Caco-2 (cell line): ENCODE data around the gene PMPCA. TPM values are rescaled to one million over a fixed set of nuclear protein-coding genes. Genes with fewer than 3 reads are reported as not detected.

Experiments
- BruUV-seq: library from RNA; stranded (reverse); fragments of 400-500 nt; replicated peaks from 2 replicates; lab custom pipeline; 2021; lab: Mats Ljungman, UMichigan
- CTCF ChIA-PET: fragments of 300-600 bp; sonication (Branson Sonifier 250); formaldehyde crosslinking; loops from one replicate; lab custom pipeline; 2022; ENCODE audit warnings: antibody characterized with exemption; lab: Charles Lee
- POLR2A ChIA-PET: fragments of 300-600 bp; sonication (Branson Sonifier 250); formaldehyde crosslinking; loops from one replicate; lab custom pipeline; 2022; ENCODE audit warnings: antibody characterized with exemption; lab: Charles Lee
- DNase-seq, 2 experiments: peaks; one replicate each; pipeline versions ENCODE4 v3.0.0 to v3.0.0-alpha.2; 2020 to 2022
- H3K27me3 ChIP-seq: replicated peaks from 2 replicates; pipeline ENCODE4 v1.6.0; 2011; ENCODE audit warnings: low read length; ENCODE audit not compliant: control insufficient read depth, insufficient read depth
- H3K36me3 ChIP-seq: 2 replicates; pipeline ENCODE4 v1.5.1; 2011; ENCODE audit warnings: low read length; ENCODE audit not compliant: control insufficient read depth, insufficient read depth
- H3K4me1 ChIP-seq: fragments of 250-450 bp; sonication (Bioruptor Pico); 2 replicates; pipeline ENCODE4 v1.5.1; 2020; ENCODE audit warnings: mild to moderate bottlenecking
- H3K4me3 ChIP-seq: 2 replicates; pipeline ENCODE4 v1.5.1; 2011; ENCODE audit warnings: low read depth, mild to moderate bottlenecking, control low read depth, low read length
- H3K9me3 ChIP-seq: fragments of 250-450 bp; sonication (Bioruptor Pico); 2 replicates; pipeline ENCODE4 v1.5.1; 2020; ENCODE audit warnings: mild to moderate bottlenecking, moderate library complexity
- H3K27ac Mint-ChIP-seq: one replicate; pipeline ENCODE4 v1.8.0; 2022; ENCODE audit warnings: mixed read lengths; ENCODE audit not compliant: unreplicated experiment
- H3K27me3 Mint-ChIP-seq: one replicate; pipeline ENCODE4 v1.8.0; 2022; ENCODE audit warnings: mixed read lengths; ENCODE audit not compliant: insufficient read depth, unreplicated experiment
- H3K36me3 Mint-ChIP-seq: one replicate; pipeline ENCODE4 v1.8.0; 2022; ENCODE audit warnings: mild to moderate bottlenecking, mixed read lengths; ENCODE audit not compliant: insufficient read depth, unreplicated experiment
- H3K4me1 Mint-ChIP-seq: one replicate; pipeline ENCODE4 v1.8.0; 2022; ENCODE audit warnings: low read depth, mixed read lengths; ENCODE audit not compliant: unreplicated experiment
- H3K4me3 Mint-ChIP-seq: one replicate; pipeline ENCODE4 v1.8.0; 2022; ENCODE audit warnings: mild to moderate bottlenecking, moderate library complexity, mixed read lengths; ENCODE audit not compliant: unreplicated experiment
- H3K9me3 Mint-ChIP-seq: one replicate; pipeline ENCODE4 v1.8.0; 2022; ENCODE audit warnings: mixed read lengths; ENCODE audit not compliant: unreplicated experiment
- intact Hi-C: fragments of 100-400 bp; cut with micrococcal nuclease; formaldehyde crosslinking; loops from one replicate; pipeline ENCODE4 v1.10.0; 2022; ENCODE audit not compliant: unreplicated experiment
- total RNA-seq: library from RNA; stranded (reverse); gene quantifications from 2 replicates; pipeline ENCODE4 v1.2.3, GENCODE V29; 2022
- TF ChIP-seq, protein P1 (sequence below), 2 experiments: fragments of 200-600 bp in 1 of 2; IDR thresholded peaks; 1 replicate in 1 of 2; 2 replicates in 1 of 2; pipeline versions ENCODE4 v1.5.1 to v1.8.0; 2011 to 2022; ENCODE audit warnings: antibody characterized with exemption in 1 of 2, control low read depth in 1 of 2, inconsistent platforms in 1 of 2, low read depth in 1 of 2, low read length in 1 of 2, mild to moderate bottlenecking in 1 of 2, moderate library complexity in 1 of 2; ENCODE audit not compliant: insufficient read depth in 1 of 2, severe bottlenecking in 1 of 2, unreplicated experiment in 1 of 2

PMPCA gene
- total RNA-seq, 1 experiment from 2014 or later, result 91.5 TPM

DNA sequence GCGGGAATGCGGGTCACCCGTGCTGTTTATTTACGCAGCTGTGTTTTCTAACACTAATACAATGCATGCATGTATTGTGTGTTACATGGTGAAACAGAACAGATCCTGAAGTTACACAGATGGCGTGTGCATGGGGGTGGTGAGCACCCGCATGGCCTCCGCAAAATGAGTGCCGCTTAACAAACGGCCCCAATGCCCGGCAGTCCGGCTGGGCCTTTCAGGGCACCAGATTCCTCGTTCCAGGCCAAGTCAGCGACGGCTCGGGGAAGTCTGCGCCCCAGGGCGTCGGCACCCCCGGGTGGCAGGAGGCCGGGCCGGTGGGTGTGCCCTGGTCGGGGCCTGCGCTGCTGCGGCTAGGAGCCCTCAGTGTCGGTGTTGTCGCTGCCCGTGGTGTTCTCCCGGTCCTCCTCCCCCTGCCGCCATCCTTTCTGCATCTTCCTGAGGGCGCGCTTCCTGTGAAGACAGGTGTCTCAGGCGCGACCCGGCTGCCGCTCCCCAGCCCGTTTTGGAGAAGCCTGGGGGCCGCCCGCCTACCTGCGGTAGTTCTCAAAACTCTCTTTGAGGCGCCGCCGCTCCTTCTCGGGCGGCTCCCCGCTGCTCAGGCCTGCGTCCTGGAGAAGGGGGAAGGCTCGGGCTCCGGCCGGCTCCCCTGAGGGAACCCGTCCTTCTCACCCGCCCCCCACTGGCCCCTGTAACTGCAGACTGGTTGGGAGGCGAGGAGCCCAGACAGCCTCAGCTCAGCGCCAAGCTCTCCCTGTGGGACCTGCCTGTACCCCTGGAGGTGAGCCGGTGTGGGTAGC lies 46.3 kb upstream of the PMPCA start:
- no peaks in the 10 kb centered on the region for H3K9me3 Mint-ChIP-seq
- ChIA-PET POLR2A (interaction anchor here (2.1 kb wide), 1 partner anchor 18 kb away, joined by 13 read pairs; no protein-coding TSS in a partner anchor), CTCF (interaction anchor here (0.7 to 1.7 kb wide), 8 partner anchors 8 to 268 kb away, joined by 3 to 49 read pairs (median 4); no protein-coding TSS in a partner anchor)
- Histone ChIP-seq H3K36me3 (no peaks in the 10 kb centered on the region; the same call in 1 of the 2 replicates), H3K27me3 (no peaks in the 10 kb centered on the region), H3K4me1 (peaks cover 7% of the 10 kb centered on the region), H3K9me3 (no peaks in the 10 kb centered on the region), H3K4me3 (peak overlapping the region; percentile 22)
- DNase-seq, result no peak
- TSS peak; percentile 39 for BruUV-seq
- peak overlapping the region; percentile 73 for H3K4me3 Mint-ChIP-seq
- intact Hi-C loops, result loop anchor here (1.0 to 5.0 kb wide), 3 partner anchors 18 to 37 kb away; partner anchors contain the start of gene GPSM1
- H3K36me3 Mint-ChIP-seq, result peaks cover 52% of the 10 kb centered on the region
- no peaks in the 10 kb centered on the region for H3K27me3 Mint-ChIP-seq
- no peak overlapping the region for H3K27ac Mint-ChIP-seq
- H3K4me1 Mint-ChIP-seq, result no peaks in the 10 kb centered on the region
- TF ChIP-seq, protein P1, sequence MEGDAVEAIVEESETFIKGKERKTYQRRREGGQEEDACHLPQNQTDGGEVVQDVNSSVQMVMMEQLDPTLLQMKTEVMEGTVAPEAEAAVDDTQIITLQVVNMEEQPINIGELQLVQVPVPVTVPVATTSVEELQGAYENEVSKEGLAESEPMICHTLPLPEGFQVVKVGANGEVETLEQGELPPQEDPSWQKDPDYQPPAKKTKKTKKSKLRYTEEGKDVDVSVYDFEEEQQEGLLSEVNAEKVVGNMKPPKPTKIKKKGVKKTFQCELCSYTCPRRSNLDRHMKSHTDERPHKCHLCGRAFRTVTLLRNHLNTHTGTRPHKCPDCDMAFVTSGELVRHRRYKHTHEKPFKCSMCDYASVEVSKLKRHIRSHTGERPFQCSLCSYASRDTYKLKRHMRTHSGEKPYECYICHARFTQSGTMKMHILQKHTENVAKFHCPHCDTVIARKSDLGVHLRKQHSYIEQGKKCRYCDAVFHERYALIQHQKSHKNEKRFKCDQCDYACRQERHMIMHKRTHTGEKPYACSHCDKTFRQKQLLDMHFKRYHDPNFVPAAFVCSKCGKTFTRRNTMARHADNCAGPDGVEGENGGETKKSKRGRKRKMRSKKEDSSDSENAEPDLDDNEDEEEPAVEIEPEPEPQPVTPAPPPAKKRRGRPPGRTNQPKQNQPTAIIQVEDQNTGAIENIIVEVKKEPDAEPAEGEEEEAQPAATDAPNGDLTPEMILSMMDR (IDR thresholded peaks at IDR 0.05; ENCODE audit: insufficient read depth in 1 of 2, low read depth in 1 of 2, low read length in 1 of 2, severe bottlenecking in 1 of 2, unreplicated experiment in 1 of 2), result no peak

DNA sequence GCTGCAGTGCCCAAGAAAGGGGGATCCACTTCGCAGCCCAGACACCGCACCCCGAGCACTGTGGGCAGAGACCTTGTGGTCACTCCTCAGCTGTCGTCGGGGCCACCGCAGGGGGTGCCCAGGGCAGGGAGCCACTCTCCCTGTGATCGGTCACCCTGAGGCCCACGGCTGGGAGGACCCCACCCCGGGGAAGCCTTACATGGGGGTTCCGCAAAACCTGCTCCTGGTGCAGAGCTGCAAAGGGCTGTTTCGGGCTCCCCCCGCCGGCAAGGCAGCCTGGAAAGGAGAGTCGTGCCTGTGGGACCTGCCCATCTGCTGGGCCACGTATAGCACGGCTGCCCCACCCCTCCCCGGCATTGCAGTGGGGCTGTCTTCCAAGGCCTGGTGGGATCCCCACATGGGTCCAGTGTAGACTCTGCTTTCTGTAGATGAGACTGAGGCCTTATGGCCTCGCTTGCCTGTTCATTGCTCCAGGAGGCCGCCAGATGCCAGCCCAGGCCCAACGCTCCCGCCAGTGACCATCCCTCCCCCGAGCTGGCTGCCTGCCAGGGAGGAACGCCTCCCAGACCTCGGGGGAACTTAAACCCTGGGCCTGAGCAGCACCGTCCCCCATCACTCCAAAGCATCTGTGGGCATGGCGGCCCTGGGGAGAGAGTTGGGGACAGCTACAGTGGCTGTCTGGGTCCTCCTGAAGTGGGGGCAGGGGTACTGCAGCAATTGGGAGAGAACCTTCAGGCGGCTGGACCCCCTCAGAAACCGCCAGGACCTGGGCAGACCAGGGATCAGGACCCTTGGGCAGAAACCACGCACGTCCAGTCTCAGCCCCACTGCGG lies 45.3 kb upstream of the PMPCA start:
- POLR2A ChIA-PET, result no interaction called here
- no peak for DNase-seq
- H3K27me3 Mint-ChIP-seq, result no peaks in the 10 kb centered on the region

More for the DNA sequence above, 45.3 kb upstream of the PMPCA start:
- Mint-ChIP-seq H3K27ac (peak overlapping the region; percentile 80), H3K36me3 (peaks cover 42% of the 10 kb centered on the region), H3K4me3 (no peak overlapping the region), H3K9me3 (no peaks in the 10 kb centered on the region), H3K4me1 (no peaks in the 10 kb centered on the region)
- intact Hi-C loops, result loop anchor here (5.0 kb wide), 2 partner anchors 32 to 38 kb away; partner anchors contain the start of gene GPSM1
- H3K9me3 ChIP-seq, result no peaks in the 10 kb centered on the region
- no peaks in the 10 kb centered on the region for H3K36me3 ChIP-seq
- no TSS peak for BruUV-seq
- H3K4me1 ChIP-seq, result peaks cover 7% of the 10 kb centered on the region
- no peaks in the 10 kb centered on the region for H3K27me3 ChIP-seq
- TF ChIP-seq, protein P1 (IDR thresholded peaks at IDR 0.05; ENCODE audit: insufficient read depth in 1 of 2, low read depth in 1 of 2, low read length in 1 of 2, severe bottlenecking in 1 of 2, unreplicated experiment in 1 of 2), result no peak
- CTCF ChIA-PET, result interaction anchor here (1.8 kb wide), 1 partner anchor 19 kb away, joined by 12 read pairs; no protein-coding TSS in a partner anchor
- no peak overlapping the region for H3K4me3 ChIP-seq
